Loucy (cell line): ENCODE results near the gene SOX1.

Experiments used
- H2AFZ ChIP-seq: fragments of 200-600 bp; sonication (generic); 2 replicates; pipeline ENCODE4 v1.6.0; 2016; ENCODE audit warnings: antibody characterized with exemption, mild to moderate bottlenecking, low read length, moderate library complexity
- H3F3A ChIP-seq: fragments of 200-600 bp; 2 replicates; pipeline ENCODE4 v1.6.0; 2016; ENCODE audit warnings: antibody characterized with exemption, low read depth, mild to moderate bottlenecking
- H3K27me3 ChIP-seq: fragments of 200-600 bp; sonication (generic); 2 replicates; pipeline ENCODE4 v1.6.1; 2014; ENCODE audit warnings: low read length, mild to moderate bottlenecking; ENCODE audit not compliant: insufficient read depth, poor library complexity, severe bottlenecking
- H3K36me3 ChIP-seq: fragments of 200-600 bp; sonication (generic); 2 replicates; pipeline ENCODE4 v1.6.1; 2016; ENCODE audit warnings: low read length; ENCODE audit not compliant: insufficient read depth
- H3K4me1 ChIP-seq: fragments of 200-600 bp; sonication (generic); 2 replicates; pipeline ENCODE4 v1.5.1; 2014; ENCODE audit warnings: low read length, mild to moderate bottlenecking; ENCODE audit not compliant: insufficient read depth, poor library complexity, severe bottlenecking
- H3K4me2 ChIP-seq: fragments of 200-600 bp; sonication (generic); 2 replicates; pipeline ENCODE4 v1.6.0; 2014; ENCODE audit warnings: antibody characterized with exemption, low read length, low read depth, mild to moderate bottlenecking; ENCODE audit not compliant: poor library complexity, severe bottlenecking
- H3K4me3 ChIP-seq: fragments of 200-600 bp; sonication (generic); 2 replicates; pipeline ENCODE4 v1.5.1; 2014; ENCODE audit warnings: low read length, mild to moderate bottlenecking, mixed read lengths; ENCODE audit not compliant: poor library complexity, severe bottlenecking
- H3K79me2 ChIP-seq: fragments of 200-600 bp; sonication (generic); 2 replicates; pipeline ENCODE4 v1.6.1; 2014; ENCODE audit warnings: low read length; ENCODE audit not compliant: insufficient read depth
- H3K9ac ChIP-seq: fragments of 200-600 bp; sonication (generic); 2 replicates; pipeline ENCODE4 v1.6.0; 2014; ENCODE audit warnings: mild to moderate bottlenecking, low read depth, low read length, moderate library complexity; ENCODE audit not compliant: poor library complexity, severe bottlenecking
- H3K9me2 ChIP-seq: fragments of 200-600 bp; sonication (generic); replicated peaks from 2 replicates; pipeline ENCODE4 v1.6.1; 2016; ENCODE audit warnings: low read depth, low read length, mixed read lengths
- H3K9me3 ChIP-seq: fragments of 200-600 bp; sonication (generic); 2 replicates; pipeline ENCODE4 v1.6.1; 2014; ENCODE audit warnings: mild to moderate bottlenecking, antibody characterized with exemption, low read length, low read depth; ENCODE audit not compliant: insufficient read depth
- H4K20me1 ChIP-seq: fragments of 200-600 bp; sonication (generic); 2 replicates; pipeline ENCODE4 v1.6.0; 2014; ENCODE audit warnings: antibody characterized with exemption, low read length, mild to moderate bottlenecking; ENCODE audit not compliant: insufficient read depth, poor library complexity, severe bottlenecking
- CTCF ChIP-seq: fragments of 200-600 bp; sonication (generic); conservative IDR thresholded peaks from 2 replicates; pipeline ENCODE4 v1.5.1; 2014; ENCODE audit warnings: mild to moderate bottlenecking, antibody characterized with exemption, low read length
- EZH2phosphoT487 ChIP-seq: fragments of 200-600 bp; IDR thresholded peaks from 2 replicates; pipeline ENCODE4 v1.6.1; 2018; ENCODE audit warnings: antibody characterized with exemption, mild to moderate bottlenecking, moderate library complexity, borderline replicate concordance

The SOX1 gene

GRCh38 chr13:112073245-112074138, 6.5 kb downstream of the SOX1 start:
- TF ChIP-seq CTCF (no peak), EZH2phosphoT487 (no peak)
- no peak overlapping the region for H2AFZ ChIP-seq
- H4K20me1 ChIP-seq, result no peaks in the 10 kb centered on the region

DNA sequence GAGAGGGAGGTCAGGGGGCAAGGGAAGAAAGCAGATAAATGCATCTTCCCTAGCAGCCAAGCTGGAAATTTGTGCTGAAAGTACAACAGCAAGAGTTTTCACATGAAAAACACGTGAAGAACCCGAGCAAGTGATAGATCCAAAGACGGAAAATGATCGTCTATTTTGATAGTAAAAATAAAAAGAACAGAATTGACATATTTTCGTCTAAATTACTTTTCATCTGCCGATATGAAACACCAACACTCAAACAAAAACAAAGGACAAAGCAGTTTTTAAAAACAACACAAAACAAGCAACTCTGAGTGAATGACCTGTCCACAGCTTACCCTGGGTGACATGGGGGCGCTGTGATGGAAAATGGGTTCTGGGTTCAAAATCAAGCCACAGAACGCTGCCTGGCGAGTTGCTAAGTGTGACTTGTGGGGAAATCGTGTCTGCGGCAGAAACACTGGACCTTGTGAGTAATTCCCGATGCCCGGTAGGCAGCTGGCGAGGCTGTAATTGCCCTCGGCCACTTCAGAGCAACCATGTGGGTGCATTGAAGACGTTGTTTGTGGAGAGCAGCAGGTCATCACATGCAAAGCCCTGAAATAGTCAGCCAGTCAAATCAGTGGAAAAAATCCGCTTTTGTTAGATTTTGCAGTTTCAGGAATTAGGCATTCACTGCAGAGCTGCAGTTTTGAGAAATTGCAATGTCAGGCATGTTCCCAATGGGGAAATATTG, 7.4 kb downstream of the SOX1 start:
- Histone ChIP-seq H3K27me3 (no peaks in the 10 kb centered on the region), H4K20me1 (no peaks in the 10 kb centered on the region), H3K4me2 (no peak overlapping the region), H3K9ac (no peak overlapping the region), H3K36me3 (no peaks in the 10 kb centered on the region), H3K9me2 (no peaks in the 10 kb centered on the region), H3K9me3 (no peaks in the 10 kb centered on the region), H2AFZ (no peak overlapping the region), H3F3A (no peaks in the 10 kb centered on the region), H3K4me3 (no peak overlapping the region), H3K4me1 (no peaks in the 10 kb centered on the region), H3K79me2 (no peaks in the 10 kb centered on the region)
- TF ChIP-seq EZH2phosphoT487 (no peak), CTCF (no peak)

More at GRCh38 chr13:112073245-112074138, 6.5 kb downstream of the SOX1 start:
- H3K9me3 ChIP-seq, result no peaks in the 10 kb centered on the region
- H3K36me3 ChIP-seq, result no peaks in the 10 kb centered on the region
- no peaks in the 10 kb centered on the region for H3K9me2 ChIP-seq
- H3K4me1 ChIP-seq, result no peaks in the 10 kb centered on the region
- H3K4me3 ChIP-seq, result no peak overlapping the region
- H3K9ac ChIP-seq, result no peak overlapping the region
- H3K79me2 ChIP-seq, result no peaks in the 10 kb centered on the region
- no peak overlapping the region for H3K4me2 ChIP-seq
- no peaks in the 10 kb centered on the region for H3K27me3 ChIP-seq
- H3F3A ChIP-seq, result no peaks in the 10 kb centered on the region

GRCh38 chr13:112077729-112078128, 10.8 kb downstream of the SOX1 start:
- Histone ChIP-seq H4K20me1 (no peaks in the 10 kb centered on the region), H3K9ac (no peak overlapping the region), H3K9me3 (0 out of 2 replicates have a peak, but pooled peaks cover 3% of the 10 kb centered on the region), H3K4me1 (no peaks in the 10 kb centered on the region), H3K4me2 (no peak overlapping the region), H3K9me2 (no peaks in the 10 kb centered on the region), H3K79me2 (no peaks in the 10 kb centered on the region), H3K27me3 (no peaks in the 10 kb centered on the region), H3K4me3 (no peak overlapping the region), H3K36me3 (no peaks in the 10 kb centered on the region), H3F3A (no peaks in the 10 kb centered on the region), H2AFZ (no peak overlapping the region)
- TF ChIP-seq EZH2phosphoT487 (no peak), CTCF (no peak)
